Measurements from ENCODE around the gene CLEC2L.

- TF ChIP-seq, protein P1, sequence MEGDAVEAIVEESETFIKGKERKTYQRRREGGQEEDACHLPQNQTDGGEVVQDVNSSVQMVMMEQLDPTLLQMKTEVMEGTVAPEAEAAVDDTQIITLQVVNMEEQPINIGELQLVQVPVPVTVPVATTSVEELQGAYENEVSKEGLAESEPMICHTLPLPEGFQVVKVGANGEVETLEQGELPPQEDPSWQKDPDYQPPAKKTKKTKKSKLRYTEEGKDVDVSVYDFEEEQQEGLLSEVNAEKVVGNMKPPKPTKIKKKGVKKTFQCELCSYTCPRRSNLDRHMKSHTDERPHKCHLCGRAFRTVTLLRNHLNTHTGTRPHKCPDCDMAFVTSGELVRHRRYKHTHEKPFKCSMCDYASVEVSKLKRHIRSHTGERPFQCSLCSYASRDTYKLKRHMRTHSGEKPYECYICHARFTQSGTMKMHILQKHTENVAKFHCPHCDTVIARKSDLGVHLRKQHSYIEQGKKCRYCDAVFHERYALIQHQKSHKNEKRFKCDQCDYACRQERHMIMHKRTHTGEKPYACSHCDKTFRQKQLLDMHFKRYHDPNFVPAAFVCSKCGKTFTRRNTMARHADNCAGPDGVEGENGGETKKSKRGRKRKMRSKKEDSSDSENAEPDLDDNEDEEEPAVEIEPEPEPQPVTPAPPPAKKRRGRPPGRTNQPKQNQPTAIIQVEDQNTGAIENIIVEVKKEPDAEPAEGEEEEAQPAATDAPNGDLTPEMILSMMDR (IDR thresholded peaks at IDR 0.05), result no peak
- TF ChIP-seq POLR2AphosphoS5 (IDR thresholded peaks at IDR 0.05), result no peak
These were observed 57.0 kb downstream of the CLEC2L start for GRCh38 chr7:139580435-139580834.
